Measurements from ENCODE around the gene BCL2. TPM values are rescaled to one million over a fixed set of nuclear protein-coding genes. Genes with fewer than 3 reads are reported as not detected.

BCL2 gene
- total RNA-seq, 1 experiment from 2014 or later = 2.5 TPM

DNA sequence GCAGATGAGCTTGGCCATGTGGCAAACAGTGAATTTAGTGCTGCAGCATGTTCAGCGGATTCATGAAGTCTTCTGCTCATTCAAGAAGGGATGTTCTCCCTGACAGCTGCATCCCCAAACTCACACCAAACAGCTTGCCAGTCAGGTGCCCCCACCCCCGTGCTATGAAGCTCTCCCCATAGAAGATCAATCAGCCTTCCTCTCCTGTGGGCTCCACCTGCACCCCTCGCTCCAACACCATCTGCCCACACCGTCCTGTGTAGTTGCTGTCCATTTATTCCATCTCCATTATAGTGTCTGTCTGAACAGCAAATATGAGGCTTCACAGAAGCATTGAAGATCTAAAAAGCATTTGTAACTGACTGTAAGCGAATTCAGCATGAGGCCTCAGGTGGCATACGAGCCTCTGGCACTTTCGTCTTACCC lies 218.9 kb downstream of the BCL2 start:
- TF ChIP-seq, protein P1, sequence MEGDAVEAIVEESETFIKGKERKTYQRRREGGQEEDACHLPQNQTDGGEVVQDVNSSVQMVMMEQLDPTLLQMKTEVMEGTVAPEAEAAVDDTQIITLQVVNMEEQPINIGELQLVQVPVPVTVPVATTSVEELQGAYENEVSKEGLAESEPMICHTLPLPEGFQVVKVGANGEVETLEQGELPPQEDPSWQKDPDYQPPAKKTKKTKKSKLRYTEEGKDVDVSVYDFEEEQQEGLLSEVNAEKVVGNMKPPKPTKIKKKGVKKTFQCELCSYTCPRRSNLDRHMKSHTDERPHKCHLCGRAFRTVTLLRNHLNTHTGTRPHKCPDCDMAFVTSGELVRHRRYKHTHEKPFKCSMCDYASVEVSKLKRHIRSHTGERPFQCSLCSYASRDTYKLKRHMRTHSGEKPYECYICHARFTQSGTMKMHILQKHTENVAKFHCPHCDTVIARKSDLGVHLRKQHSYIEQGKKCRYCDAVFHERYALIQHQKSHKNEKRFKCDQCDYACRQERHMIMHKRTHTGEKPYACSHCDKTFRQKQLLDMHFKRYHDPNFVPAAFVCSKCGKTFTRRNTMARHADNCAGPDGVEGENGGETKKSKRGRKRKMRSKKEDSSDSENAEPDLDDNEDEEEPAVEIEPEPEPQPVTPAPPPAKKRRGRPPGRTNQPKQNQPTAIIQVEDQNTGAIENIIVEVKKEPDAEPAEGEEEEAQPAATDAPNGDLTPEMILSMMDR (IDR thresholded peaks at IDR 0.05 in 2 of 3, conservative IDR thresholded peaks at IDR 0.05 in 1 of 3; ENCODE audit: borderline replicate concordance in 1 of 3, insufficient read depth in 1 of 3, low read depth in 2 of 3, low read length in 2 of 3) = no peak
- TF ChIP-seq POLR2A (IDR thresholded peaks at IDR 0.05; ENCODE audit: borderline replicate concordance, extremely low read depth, insufficient read depth, insufficient read length) (no peak), EGR1 (IDR thresholded peaks at IDR 0.05; ENCODE audit: low read depth) (no peak), TCF7L2 (IDR thresholded peaks at IDR 0.05; ENCODE audit: borderline replicate concordance, extremely low read depth, insufficient read depth, insufficient read length) (no peak), JUND (IDR thresholded peaks at IDR 0.05) (no peak), ZBTB33 (IDR thresholded peaks at IDR 0.05; ENCODE audit: extremely low read depth, insufficient replicate concordance, low read length) (no peak), CBX3 (IDR thresholded peaks at IDR 0.05; ENCODE audit: low read depth) (no peak), ZFX (IDR thresholded peaks at IDR 0.05) (no peak), ATF3 (IDR thresholded peaks at IDR 0.05) (no peak), SP1 (IDR thresholded peaks at IDR 0.05; ENCODE audit: low read depth) (no peak), EZH2phosphoT487 (IDR thresholded peaks at IDR 0.05; ENCODE audit: borderline replicate concordance) (no peak), EZH2 (IDR thresholded peaks at IDR 0.05) (no peak), SIN3A (IDR thresholded peaks at IDR 0.05; ENCODE audit: low read depth) (no peak), RAD21 (IDR thresholded peaks at IDR 0.05; ENCODE audit: low read depth) (no peak), ZNF274 (IDR thresholded peaks at IDR 0.05; ENCODE audit: low read depth, low read length) (no peak), SRF (IDR thresholded peaks at IDR 0.05; ENCODE audit: low read depth) (no peak), POLR2AphosphoS5 (IDR thresholded peaks at IDR 0.05; ENCODE audit: low read depth, low read length) (no peak), CEBPB (IDR thresholded peaks at IDR 0.05; ENCODE audit: low read depth) (no peak)
- H3K9me3 ChIP-seq (ENCODE audit: control insufficient read depth in 1 of 2, insufficient read depth in 1 of 2, low read depth in 1 of 2, low read length in 2 of 2) = no peaks in the 10 kb centered on the region
- H3K4me1 ChIP-seq (ENCODE audit: control insufficient read depth in 1 of 2, insufficient read depth in 2 of 2, low read length in 2 of 2) = no peaks in the 10 kb centered on the region
- H3K9ac ChIP-seq (ENCODE audit: low read length) = no peak overlapping the region
- no peak overlapping the region for H3K4me2 ChIP-seq (ENCODE audit: low read length)
- POLR2A ChIA-PET = no interaction called here
- H3K27me3 ChIP-seq (ENCODE audit: insufficient read depth, low read length) = no peaks in the 10 kb centered on the region
- no peak for ATAC-seq
- no peaks in the 10 kb centered on the region for H3K9me2 ChIP-seq (ENCODE audit: insufficient read depth)
- intact Hi-C loops (cut with micrococcal nuclease) = no loop called here
- CTCF ChIA-PET = no interaction called here
- no peak overlapping the region for H3K4me3 ChIP-seq (replicated peaks in 1 of 2; ENCODE audit: low read depth in 1 of 2, low read length in 2 of 2)
- no peak overlapping the region for H2AFZ ChIP-seq (ENCODE audit: low read depth, low read length, poor library complexity, severe bottlenecking)
- H3K36me3 ChIP-seq (ENCODE audit: control insufficient read depth in 1 of 2, insufficient read depth in 2 of 2, low read length in 2 of 2) = no peaks in the 10 kb centered on the region
- no peak overlapping the region for H3K27ac ChIP-seq (ENCODE audit: low read depth, low read length)
- H3K79me2 ChIP-seq (ENCODE audit: insufficient read depth, low read length) = no peaks in the 10 kb centered on the region
- no TSS peak for BruUV-seq (replicated peaks)
- DNase-seq (ENCODE audit: low read depth, low spot score) = no peak
- H4K20me1 ChIP-seq (ENCODE audit: insufficient read depth) = no peaks in the 10 kb centered on the region
- RAD21 ChIA-PET (ENCODE audit: low non-redundant PET in 1 of 2, low total read pairs in 2 of 2, uncharacterized antibody in 2 of 2, unreplicated experiment in 2 of 2) = no interaction called here
